ENCODE measurements around the gene OR13A1. TPM values are rescaled to one million over a fixed set of nuclear protein-coding genes. Genes with fewer than 3 reads are reported as not detected.

OR13A1 gene, protein sequence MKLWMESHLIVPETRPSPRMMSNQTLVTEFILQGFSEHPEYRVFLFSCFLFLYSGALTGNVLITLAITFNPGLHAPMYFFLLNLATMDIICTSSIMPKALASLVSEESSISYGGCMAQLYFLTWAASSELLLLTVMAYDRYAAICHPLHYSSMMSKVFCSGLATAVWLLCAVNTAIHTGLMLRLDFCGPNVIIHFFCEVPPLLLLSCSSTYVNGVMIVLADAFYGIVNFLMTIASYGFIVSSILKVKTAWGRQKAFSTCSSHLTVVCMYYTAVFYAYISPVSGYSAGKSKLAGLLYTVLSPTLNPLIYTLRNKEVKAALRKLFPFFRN
- total RNA-seq = not detected in 2 replicates

DNA sequence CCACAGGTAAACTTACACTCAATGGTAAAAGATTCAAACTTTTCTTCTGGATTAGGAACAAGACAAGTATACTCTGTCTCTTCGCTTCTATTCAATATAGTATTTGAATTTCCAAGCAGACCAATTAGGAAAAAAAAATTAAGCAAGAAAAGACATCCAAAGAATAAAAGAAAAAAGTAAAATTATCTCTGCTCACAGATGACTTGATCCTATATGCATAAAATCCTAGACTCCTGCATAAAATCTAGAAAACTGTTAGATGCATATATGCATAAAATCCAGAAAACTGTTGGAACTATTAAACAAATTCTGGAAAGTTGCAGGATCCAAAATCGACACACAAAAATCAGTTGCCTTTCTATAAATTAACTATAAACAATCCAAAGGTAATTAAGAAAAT is at the start of gene OR13A1:
OR13A1 (minus strand) TSS at position 101 of the 400 bp plus-strand sequence. CDS start 11,186 bp downstream, outside the sequence.

Other genes starting within 250 kb of the OR13A1 start
- gene ALOX5, start 58.6 kb upstream of the OR13A1 start, total RNA-seq = not detected in 2 replicates